Chondrocyte (in vitro differentiated cells): ENCODE measurements around the gene NDUFS6. TPM values are rescaled to one million over a fixed set of nuclear protein-coding genes. Genes with fewer than 3 reads are reported as not detected.
A peak's percentile ranks its signal among the peaks of the same experiment; 100 is the strongest.
"Not testable (repeated sequence)": the region's sequence is repeated elsewhere in the genome, so short reads cannot be mapped to it uniquely, and the experiment has no call there.

Source experiments
- DNase-seq: peaks from one replicate; pipeline ENCODE4 v3.0.0; 2021; ENCODE audit warnings: mixed read lengths, low spot score
- H3K27ac Mint-ChIP-seq: one replicate; pipeline ENCODE4 v1.8.0; 2021; ENCODE audit warnings: mild to moderate bottlenecking, moderate library complexity, mixed read lengths; ENCODE audit not compliant: unreplicated experiment
- H3K27me3 Mint-ChIP-seq: 2 replicates; pipeline ENCODE4 v1.8.0; 2021; ENCODE audit warnings: low read depth, mixed read lengths
- H3K36me3 Mint-ChIP-seq: 2 replicates; pipeline ENCODE4 v1.8.0; 2021; ENCODE audit warnings: low read depth, mixed read lengths
- H3K4me1 Mint-ChIP-seq: 2 replicates; pipeline ENCODE4 v1.8.0; 2021; ENCODE audit warnings: low read depth, mild to moderate bottlenecking, mixed read lengths
- H3K4me3 Mint-ChIP-seq: one replicate; pipeline ENCODE4 v1.8.0; 2021; ENCODE audit warnings: mild to moderate bottlenecking, moderate library complexity, mixed read lengths; ENCODE audit not compliant: unreplicated experiment
- H3K9me3 Mint-ChIP-seq: 2 replicates; pipeline ENCODE4 v1.8.0; 2021; ENCODE audit warnings: low read depth, mixed read lengths
- total RNA-seq: library from RNA; stranded (reverse); gene quantifications from 3 replicates; pipeline ENCODE4 v1.2.1, GENCODE V29; 2021
- TF ChIP-seq, protein P1 (sequence below): fragments of 200-600 bp; sonication (generic); IDR thresholded peaks from 2 replicates; pipeline ENCODE4 v1.5.0; 2021; ENCODE audit warnings: antibody characterized with exemption, mild to moderate bottlenecking, moderate library complexity

NDUFS6 gene
- total RNA-seq, 1 donor from 2014 or later: 25.7 TPM

DNA sequence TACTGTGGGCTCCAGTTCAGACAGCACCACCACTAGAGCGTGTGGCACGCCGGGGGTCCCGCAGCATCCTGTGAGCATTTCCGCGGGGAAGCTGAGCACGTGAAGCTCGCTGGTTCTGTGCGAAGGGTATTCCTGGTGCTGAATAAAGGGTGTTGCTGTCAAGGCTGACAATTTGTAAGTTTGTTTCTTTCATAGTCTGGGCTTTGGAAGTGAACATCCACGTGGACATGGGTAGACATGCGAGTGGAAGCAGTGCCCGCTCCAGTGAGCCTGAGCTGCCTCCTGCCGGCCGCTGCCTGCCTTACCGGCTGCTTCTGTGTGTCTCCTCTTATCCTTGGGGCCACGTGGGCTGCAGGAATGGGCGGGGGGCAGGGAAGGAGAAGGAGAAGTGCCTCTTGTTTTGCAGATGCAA, 14.7 kb downstream of the NDUFS6 start:
- peak; percentile 87 for DNase-seq
- Mint-ChIP-seq H3K27me3 (no peaks in the 10 kb centered on the region), H3K36me3 (peaks cover 58% of the 10 kb centered on the region), H3K27ac (no peak overlapping the region), H3K4me1 (no peaks in the 10 kb centered on the region), H3K4me3 (no peak overlapping the region), H3K9me3 (peaks cover 4% of the 10 kb centered on the region)
- TF ChIP-seq, protein P1, sequence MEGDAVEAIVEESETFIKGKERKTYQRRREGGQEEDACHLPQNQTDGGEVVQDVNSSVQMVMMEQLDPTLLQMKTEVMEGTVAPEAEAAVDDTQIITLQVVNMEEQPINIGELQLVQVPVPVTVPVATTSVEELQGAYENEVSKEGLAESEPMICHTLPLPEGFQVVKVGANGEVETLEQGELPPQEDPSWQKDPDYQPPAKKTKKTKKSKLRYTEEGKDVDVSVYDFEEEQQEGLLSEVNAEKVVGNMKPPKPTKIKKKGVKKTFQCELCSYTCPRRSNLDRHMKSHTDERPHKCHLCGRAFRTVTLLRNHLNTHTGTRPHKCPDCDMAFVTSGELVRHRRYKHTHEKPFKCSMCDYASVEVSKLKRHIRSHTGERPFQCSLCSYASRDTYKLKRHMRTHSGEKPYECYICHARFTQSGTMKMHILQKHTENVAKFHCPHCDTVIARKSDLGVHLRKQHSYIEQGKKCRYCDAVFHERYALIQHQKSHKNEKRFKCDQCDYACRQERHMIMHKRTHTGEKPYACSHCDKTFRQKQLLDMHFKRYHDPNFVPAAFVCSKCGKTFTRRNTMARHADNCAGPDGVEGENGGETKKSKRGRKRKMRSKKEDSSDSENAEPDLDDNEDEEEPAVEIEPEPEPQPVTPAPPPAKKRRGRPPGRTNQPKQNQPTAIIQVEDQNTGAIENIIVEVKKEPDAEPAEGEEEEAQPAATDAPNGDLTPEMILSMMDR: no peak

DNA sequence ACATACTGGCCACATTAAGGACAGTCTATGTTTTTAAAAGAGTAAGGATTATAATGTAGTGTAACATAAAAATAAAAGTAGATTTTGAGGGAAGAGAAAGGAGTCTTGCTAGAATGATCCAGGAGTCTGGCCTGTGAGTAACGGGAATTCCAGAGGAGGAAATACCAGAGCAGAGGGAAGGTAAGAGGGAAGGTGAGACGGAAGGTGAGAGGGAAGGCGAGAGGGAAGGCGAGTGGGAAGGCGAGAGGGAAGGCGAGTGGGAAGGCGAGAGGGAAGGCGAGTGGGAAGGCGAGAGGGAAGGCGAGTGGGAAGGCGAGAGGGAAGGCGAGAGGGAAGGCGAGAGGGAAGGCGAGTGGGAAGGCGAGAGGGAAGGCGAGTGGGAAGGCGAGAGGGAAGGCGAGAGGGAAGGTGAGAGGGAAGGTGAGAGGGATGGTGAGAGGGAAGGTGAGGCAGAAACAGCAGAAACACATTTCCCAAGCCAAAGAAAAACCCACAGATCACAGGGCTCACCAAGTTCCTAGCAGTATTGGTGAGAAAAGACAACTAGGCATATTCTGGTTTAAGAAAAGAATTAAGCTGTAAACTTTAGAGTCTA, 15.4 kb downstream of the NDUFS6 start:
- H3K27ac Mint-ChIP-seq: peak overlapping the region; percentile 46
- not testable (repeated sequence) for H3K4me3 Mint-ChIP-seq, H3K9me3 Mint-ChIP-seq, H3K4me1 Mint-ChIP-seq, H3K27me3 Mint-ChIP-seq, DNase-seq
- H3K36me3 Mint-ChIP-seq: peaks cover 62% of the 10 kb centered on the region

DNA sequence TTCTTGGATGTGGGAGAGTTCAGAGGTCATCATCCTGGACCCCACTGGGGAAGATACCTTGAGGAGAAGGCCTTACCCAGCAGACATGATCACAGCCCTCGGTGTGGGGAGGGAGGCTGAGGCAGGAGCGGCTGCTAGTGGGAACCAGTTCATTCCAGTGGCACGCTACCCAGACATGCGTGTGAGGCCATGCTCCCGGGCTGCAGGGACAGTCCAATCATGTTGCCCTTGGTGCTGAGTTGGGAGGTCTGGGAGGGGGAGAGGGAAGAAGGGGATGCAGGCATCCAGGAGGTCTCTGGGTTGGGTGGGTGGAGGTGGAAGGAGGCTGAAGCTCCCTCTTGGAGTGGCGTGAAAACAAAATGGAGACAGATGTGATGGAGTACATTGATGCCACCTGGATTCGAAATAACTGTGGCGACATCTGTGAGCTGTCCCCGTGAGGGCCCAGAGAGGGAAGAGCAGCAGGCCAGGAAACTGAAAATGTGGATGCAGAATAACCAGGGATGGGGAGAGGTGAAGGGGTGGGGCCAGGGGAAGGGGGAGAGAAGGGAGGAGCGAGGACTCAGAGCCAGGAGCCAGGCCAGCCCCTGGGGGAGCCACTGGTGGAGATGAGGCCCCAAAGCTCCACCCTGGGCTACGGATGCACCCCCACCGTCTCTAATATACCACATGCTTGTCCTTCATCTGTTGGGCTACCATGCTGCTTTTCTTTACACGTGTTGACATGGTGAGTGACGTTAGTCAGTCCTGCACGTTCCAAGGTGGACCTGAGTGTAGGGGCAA, 16.2 kb downstream of the NDUFS6 start:
- H3K27me3 Mint-ChIP-seq: no peaks in the 10 kb centered on the region
- peaks cover 8% of the 10 kb centered on the region for H3K9me3 Mint-ChIP-seq
- TF ChIP-seq, protein P1: no peak
- no peak overlapping the region for H3K27ac Mint-ChIP-seq
- DNase-seq: peak; percentile 58
- H3K4me3 Mint-ChIP-seq: no peak overlapping the region
- H3K4me1 Mint-ChIP-seq: no peaks in the 10 kb centered on the region
- peaks cover 65% of the 10 kb centered on the region for H3K36me3 Mint-ChIP-seq

DNA sequence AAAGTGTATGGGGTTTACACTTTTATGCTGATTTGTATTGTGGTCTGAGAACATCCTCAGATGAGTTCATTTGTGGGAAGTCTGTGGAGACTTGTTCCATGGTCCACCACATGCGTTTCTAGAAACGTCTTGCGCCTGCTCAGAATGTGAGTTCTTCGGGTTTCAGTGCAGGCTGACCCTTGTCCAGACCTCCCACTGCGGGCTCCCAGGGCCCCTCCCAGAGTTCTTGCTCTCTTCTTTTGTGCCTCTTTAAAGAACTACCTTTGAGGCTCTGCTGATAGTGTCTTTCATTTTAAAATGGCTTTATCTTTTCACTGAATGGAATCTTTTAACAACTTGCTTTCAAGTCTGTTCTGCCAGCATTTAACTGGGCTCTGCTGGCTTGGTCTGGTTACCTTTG, 17.6 kb downstream of the NDUFS6 start:
- TF ChIP-seq, protein P1: no peak
- H3K4me3 Mint-ChIP-seq: no peak overlapping the region
- peaks cover 62% of the 10 kb centered on the region for H3K36me3 Mint-ChIP-seq
- peaks cover 8% of the 10 kb centered on the region for H3K9me3 Mint-ChIP-seq
- H3K4me1 Mint-ChIP-seq: no peaks in the 10 kb centered on the region
- no peak for DNase-seq
- no peak overlapping the region for H3K27ac Mint-ChIP-seq
- H3K27me3 Mint-ChIP-seq: no peaks in the 10 kb centered on the region

DNA sequence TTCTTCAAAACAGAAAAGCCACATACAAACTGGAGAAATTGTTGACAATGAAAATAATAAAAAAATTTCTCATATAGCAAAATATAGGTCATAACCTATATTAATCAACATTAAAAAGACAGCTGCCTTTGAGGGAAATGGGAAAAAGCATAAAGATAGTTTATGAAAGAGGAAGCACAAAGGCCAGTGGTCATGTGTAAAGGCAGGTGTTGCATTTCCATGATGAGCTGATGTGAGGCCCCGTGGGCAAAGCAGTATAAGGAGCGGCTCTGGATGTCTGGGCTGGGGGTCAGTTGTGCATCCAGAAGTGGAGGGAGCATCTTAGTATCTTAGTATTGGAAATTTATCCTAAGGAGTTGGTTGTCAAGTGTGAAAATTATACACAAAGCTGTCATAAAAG, 18.3 kb downstream of the NDUFS6 start:
- no peaks in the 10 kb centered on the region for H3K27me3 Mint-ChIP-seq
- DNase-seq: no peak
- H3K27ac Mint-ChIP-seq: no peak overlapping the region
- H3K9me3 Mint-ChIP-seq: peaks cover 8% of the 10 kb centered on the region
- no peaks in the 10 kb centered on the region for H3K4me1 Mint-ChIP-seq
- peaks cover 58% of the 10 kb centered on the region for H3K36me3 Mint-ChIP-seq
- H3K4me3 Mint-ChIP-seq: no peak overlapping the region
- TF ChIP-seq, protein P1: no peak
